A549 treated with AZD9567 at 1 μM for 4 hours (cell line): ENCODE data around the gene ZNF716. TPM values are rescaled to one million over a fixed set of nuclear protein-coding genes. Genes with fewer than 3 reads are reported as not detected.

ENCODE experiments used
- total RNA-seq: library from RNA; stranded (reverse); fragments of 200-300 nt; extraction: Qiagen RNA extraction; gene quantifications from 5 replicates; pipeline ENCODE4 v1.2.3, GENCODE V29; 2022; ENCODE audit not compliant: insufficient read depth

ZNF716 gene
- total RNA-seq, result not detected in 5 replicates

DNA sequence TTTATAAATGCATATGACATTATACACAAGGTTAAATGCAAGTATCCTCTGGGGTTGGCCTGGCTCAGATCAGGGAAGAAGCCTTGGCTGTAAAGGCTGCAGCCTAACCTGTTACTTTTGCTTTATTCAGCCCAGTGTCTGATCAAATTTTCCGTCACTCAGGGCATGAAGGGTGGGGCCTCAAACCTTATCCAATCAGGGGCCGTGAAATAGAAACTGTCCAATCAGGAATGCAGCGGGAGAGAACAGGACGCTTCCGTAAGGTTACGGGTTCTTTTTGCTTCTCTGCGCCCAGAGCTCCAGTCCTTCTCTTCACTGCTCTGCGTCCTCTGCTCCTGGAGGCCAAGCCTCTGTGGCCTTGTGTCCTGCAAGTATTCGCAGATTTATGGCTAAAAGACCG, at the start of gene ZNF716:
Gene ZNF716 (plus strand): TSS at position 274 of the 400 bp plus-strand sequence. CDS start 112 bp downstream, at position 386.

